Middle frontal gyrus (tissue), 1 donor: ENCODE data around the gene CCDC178.

Experiments
- DNase-seq: peaks from one replicate; pipeline ENCODE4 v3.0.0-alpha.2; 2015; ENCODE audit warnings: low spot score; ENCODE audit errors: extremely low spot score

CCDC178 gene

GRCh38 chr18:33123862-33124518 is 316.5 kb downstream of the CCDC178 start:
- DNase-seq, result no peak

- DNase-seq, result no peak
Measured at GRCh38 chr18:33116376-33116775, 324.1 kb downstream of the CCDC178 start.

- DNase-seq, result no peak
Measured at GRCh38 chr18:33115917-33116316, 324.6 kb downstream of the CCDC178 start.

- DNase-seq, result no peak
Measured at GRCh38 chr18:33115476-33115875, 325.0 kb downstream of the CCDC178 start.

- DNase-seq, result no peak
Measured at GRCh38 chr18:33114749-33115148, 325.8 kb downstream of the CCDC178 start.

- no peak for DNase-seq
Measured at GRCh38 chr18:33113416-33113815, 327.1 kb downstream of the CCDC178 start.

GRCh38 chr18:33107511-33107910 is 333.0 kb downstream of the CCDC178 start:
- no peak for DNase-seq

GRCh38 chr18:33101316-33101715 is 339.2 kb downstream of the CCDC178 start:
- DNase-seq, result no peak

GRCh38 chr18:33099626-33100025 is 340.9 kb downstream of the CCDC178 start:
- DNase-seq, result no peak

GRCh38 chr18:33097126-33097525 is 343.4 kb downstream of the CCDC178 start:
- no peak for DNase-seq

- DNase-seq, result no peak
Measured at GRCh38 chr18:33090461-33090860, 350.1 kb downstream of the CCDC178 start.

- no peak for DNase-seq
Measured at GRCh38 chr18:33076601-33077000, 363.9 kb downstream of the CCDC178 start.

- DNase-seq, result no peak
Measured at GRCh38 chr18:33074125-33074524, 366.4 kb downstream of the CCDC178 start.

- no peak for DNase-seq
Measured at GRCh38 chr18:33062834-33063364, 377.6 kb downstream of the CCDC178 start.

GRCh38 chr18:33052886-33053285 is 387.6 kb downstream of the CCDC178 start:
- no peak for DNase-seq

GRCh38 chr18:33051407-33051806 is 389.1 kb downstream of the CCDC178 start:
- no peak for DNase-seq

- no peak for DNase-seq
Measured at GRCh38 chr18:33040213-33040612, 400.3 kb downstream of the CCDC178 start.

GRCh38 chr18:33034945-33035344 is 405.6 kb downstream of the CCDC178 start:
- DNase-seq, result no peak

- DNase-seq, result no peak
Measured at GRCh38 chr18:33034212-33034611, 406.3 kb downstream of the CCDC178 start.

- DNase-seq, result no peak
Measured at GRCh38 chr18:33022370-33022769, 418.2 kb downstream of the CCDC178 start.

- no peak for DNase-seq
Measured at GRCh38 chr18:33020877-33021276, 419.6 kb downstream of the CCDC178 start.

- DNase-seq, result no peak
Measured at GRCh38 chr18:33014060-33014796, 426.3 kb downstream of the CCDC178 start.

GRCh38 chr18:33010149-33010548 is 430.4 kb downstream of the CCDC178 start:
- DNase-seq, result no peak
